Inferior parietal cortex (tissue), 1 donor: ENCODE measurements around the gene PPFIA1.

Experiments
- DNase-seq: peaks from one replicate; pipeline ENCODE4 v3.0.0-alpha.2; 2016; ENCODE audit errors: extremely low spot score

Gene PPFIA1

DNA sequence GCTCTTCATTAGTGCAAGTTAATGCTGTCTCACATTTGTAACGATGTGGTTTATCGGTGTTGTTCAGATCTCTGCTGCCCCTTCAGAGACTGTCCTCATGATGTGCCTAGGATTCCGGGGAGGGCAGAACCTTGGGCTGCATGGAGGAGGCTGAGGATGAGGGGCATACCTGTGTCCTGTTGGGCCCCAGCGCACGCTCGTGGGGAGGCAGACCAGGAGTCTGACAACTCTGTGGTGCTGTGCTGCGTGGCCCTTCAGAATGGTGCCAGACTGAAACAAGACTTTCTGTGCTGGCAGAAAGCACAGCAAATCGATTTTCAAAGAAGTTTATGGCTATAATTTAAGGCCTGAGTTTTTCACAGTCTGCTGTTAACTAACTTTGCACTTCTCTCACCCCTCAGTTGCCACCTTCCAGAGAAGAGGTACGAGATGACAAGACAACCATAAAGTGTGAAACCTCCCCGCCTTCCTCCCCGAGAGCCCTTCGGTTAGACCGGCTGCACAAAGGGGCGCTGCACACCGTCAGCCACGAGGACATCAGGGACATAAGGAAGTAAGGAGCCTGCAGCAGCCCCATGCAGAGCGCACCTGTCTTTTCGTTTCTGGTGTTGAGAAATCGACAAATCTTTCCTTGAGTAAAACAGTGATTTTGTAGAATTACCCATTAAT, 83.5 kb downstream of the PPFIA1 start:
- DNase-seq: no peak

DNA sequence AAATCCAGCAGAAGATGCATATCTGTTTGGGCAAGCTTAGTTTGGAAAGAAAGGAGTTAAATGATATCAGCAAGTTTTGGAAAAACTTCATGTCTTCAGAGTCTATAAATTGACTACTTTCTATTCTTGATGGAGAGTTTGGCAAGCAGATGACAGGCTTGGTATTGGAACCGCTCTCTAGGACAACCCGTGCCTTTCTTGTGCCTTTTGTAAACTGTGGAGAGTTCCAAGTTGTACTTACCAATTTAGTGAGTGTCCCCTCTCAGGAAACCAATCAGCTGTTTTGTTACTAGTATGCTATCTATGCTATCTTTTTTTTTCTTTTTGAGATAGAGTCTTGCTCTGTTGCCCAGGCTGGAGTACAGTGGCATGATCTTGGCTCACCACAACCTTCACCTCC, 84.1 kb downstream of the PPFIA1 start:
- DNase-seq: no peak

DNA sequence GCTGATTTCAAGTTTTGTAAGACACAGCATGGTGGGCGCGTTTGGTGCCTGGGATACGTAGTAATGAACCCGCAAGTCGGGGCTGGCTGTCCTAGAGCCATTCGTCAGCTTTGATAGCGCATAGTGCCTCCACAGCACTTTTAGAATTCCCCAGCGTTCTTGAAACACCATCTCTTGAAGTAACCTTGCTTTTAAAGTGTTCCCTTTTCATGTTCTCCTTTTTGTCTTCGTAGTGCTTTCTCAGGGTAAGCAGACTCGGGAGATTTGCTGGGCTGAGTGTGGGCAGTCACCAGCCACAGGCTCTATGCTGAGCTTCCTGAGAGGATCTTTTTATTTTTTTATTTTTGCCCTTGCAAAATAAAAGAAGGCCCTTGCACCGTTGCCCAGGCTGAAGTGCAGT, 88.3 kb downstream of the PPFIA1 start:
- no peak for DNase-seq

DNA sequence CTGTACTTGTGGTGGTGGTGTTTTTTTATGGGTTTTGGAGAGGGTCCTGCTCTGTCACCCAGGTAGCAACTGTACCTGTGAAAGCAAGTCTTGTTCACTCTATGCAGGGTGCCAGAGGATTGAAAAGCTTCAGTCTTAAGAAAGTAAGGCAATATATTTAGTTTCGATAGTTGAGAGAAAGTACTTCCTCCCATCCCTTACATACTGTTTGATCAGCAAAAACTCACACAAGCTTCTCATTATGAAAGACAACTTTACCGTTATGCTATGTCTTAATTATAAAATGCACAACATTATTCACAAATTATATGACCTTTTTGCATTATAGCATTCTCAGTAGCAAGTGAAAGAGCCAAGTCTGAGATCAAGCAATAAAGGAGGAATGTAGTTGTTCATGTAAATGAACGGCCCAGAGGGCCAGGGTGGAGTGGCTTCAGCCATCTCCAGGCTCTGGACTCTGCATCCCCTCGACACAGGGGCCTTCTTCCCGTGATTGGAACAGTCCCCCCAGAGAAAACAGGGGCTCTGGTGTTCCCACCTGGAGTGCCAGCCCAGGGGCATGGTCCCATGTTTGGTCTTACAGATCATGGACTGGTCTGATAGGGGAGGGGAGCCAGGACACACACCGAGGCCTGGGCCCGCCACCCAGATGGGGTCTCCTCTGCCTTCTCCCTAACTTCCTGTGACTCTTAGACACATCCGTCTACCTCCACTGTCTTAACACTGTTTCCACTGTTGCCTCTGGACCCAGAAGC, 89.1 kb downstream of the PPFIA1 start:
- DNase-seq: no peak

DNA sequence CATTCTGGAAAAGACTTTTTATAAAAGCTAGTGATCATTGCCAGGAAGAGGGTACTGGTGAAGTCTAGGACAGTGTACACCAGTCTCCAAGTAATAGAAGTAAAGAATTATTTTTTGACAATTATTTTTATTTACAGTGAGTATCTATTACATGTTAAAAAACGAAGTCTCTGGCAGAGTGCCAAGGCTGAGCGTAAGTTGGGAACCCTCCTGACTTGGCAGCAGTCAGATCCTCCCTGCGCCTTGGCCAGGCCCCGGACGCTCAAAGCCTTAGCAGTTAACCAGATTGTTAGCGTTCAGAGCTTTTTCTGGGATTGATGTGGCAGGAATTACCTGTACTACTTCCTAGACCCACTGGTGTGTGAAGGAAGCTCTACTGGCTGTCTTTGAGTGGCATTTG, 89.7 kb downstream of the PPFIA1 start:
- no peak for DNase-seq

DNA sequence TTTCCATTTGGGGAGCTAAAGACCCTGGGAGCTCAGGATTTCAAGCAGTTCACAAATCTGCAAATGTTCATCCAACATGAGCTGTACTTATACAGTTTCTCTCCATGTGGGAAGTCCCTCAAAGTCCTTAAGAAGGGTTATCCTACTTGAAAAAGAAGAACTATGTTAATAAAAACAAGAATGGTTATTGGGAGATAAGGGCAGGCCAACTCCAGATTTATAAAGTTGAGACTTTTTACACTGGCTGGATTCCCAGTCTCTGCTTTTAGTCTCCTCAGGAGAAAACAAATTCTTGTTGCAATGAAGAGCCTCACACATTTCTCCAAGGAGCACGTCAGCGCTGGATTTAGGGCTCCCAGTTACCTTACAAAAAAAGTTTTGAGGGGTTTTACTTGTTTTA, 93.7 kb downstream of the PPFIA1 start:
- no peak for DNase-seq

DNA sequence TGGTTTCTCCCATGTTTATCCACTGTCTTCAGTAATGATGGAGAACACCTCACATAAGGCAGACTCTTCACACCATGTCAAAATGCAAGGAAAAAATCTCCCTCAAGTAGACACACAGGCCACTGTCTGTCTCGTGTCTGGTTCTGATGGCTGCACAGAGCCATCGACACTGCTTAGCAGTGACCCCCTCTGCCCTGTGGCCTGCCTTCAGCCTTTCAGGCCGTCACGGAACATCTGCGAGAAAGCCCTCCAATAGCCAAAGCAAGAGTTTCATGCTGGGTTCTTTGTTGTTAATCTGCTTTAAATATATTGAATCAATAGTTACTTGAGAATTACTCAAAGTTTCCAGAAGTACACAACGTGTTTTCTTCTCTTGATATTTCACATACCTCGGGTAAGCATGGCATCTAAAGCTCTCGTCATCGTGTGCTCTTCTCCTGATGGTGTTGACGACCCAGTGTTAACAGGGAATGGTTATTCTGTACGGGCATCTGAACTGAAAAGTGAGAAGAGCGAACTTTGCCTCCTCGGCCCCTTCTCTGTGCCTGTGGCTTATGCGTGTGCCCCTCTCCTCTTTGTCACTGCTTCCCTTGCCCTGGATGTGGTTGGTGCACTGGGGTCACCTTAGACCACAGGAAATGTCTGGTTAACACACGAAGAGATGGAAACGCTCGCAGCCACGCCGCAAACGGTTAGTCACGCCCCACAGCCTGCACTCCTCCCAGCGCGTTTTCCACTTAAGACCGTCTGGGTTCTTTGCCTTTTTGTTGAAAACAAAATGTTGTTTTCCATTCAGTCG, 94.5 kb downstream of the PPFIA1 start:
- DNase-seq: no peak

DNA sequence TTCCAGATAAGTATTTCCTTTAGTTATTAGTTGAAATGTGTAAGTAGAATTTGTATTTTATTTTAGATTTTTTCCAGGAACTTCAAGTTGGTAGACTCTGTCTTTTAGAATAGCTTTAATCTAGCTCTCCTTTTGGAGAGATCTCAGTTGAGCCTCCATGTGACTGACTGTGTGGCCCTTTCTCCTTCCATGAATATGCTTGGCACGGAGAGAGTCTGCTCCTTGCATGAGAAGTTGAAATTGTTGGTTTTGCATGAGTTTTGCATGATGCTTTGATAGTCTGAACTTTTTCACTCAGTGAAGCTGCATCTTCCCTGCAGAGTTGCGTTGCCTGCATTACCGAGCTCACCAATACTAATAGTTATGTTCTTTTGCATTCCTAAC, 95.0 kb downstream of the PPFIA1 start:
- no peak for DNase-seq

DNA sequence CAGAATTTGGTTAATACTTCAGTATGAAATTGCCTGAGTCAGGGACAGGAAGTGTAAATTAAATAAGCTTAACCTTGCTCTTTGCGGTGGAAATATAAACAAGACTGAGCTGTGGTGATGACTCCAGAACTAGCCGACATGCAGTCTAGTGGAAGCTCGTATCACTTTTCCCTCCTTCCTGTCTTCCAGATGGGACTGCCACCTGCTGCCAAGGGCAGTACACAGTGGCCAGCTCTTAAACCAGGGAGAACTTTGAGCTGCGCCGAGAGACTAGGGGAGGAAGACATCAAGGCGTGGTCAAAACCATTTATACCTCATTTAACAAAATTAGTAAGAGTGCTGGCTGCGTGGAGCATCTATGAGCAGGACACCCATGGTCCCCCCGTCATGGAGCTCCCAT, 96.6 kb downstream of the PPFIA1 start:
- DNase-seq: no peak

DNA sequence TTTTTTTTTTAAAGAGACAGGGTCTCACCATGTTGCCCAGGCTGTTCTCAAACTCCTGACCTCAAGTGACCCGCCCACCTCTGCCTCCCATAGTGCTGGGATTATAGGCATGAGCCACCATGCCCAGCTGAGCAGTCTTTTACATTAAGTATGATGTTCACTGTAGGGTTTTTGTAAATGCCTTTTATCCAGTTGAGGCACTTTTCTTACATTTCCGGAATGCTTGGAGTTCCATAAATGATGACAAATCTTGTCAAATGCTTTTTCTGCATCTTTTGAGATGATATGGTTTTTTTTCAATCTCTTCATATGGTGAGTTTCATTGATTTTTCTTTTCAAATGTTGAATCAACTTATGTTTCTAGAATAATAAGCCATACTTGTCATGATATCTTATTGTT, 98.5 kb downstream of the PPFIA1 start:
- DNase-seq: no peak

DNA sequence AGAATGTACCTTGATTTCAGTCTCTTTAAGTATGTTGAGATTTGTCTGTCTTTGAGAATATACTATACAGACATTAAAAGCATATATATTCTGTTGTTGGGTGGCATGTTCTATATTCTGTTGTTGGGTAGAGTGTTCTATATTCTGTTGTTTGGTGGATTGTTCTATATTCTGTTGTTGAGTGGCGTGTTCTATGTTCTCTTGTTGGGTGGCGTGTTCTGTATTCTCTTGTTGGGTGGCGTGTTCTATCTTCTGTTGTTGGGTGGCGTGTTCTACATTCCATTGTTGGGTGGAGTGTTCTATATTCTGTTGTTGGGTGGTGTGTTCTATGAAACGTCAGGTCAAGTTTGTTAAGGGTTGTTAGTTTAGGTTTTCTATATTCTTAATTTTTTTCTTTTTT, 100.8 kb downstream of the PPFIA1 start:
- no peak for DNase-seq

DNA sequence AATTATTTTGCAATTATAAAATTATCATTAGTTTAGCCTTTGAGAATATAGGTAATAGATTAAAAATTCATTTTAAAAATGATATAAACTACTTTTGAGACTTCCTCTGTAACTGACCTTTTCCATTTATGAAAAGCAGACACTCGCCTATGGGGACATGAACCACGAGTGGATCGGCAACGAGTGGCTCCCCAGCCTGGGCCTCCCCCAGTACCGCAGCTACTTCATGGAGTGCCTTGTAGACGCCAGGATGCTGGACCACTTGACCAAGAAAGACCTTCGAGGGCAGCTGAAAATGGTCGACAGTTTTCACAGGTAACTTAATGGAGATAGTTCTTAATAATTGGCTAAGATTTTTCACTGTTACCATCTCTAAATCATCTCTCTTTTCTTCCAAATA, 101.6 kb downstream of the PPFIA1 start:
- DNase-seq: no peak

DNA sequence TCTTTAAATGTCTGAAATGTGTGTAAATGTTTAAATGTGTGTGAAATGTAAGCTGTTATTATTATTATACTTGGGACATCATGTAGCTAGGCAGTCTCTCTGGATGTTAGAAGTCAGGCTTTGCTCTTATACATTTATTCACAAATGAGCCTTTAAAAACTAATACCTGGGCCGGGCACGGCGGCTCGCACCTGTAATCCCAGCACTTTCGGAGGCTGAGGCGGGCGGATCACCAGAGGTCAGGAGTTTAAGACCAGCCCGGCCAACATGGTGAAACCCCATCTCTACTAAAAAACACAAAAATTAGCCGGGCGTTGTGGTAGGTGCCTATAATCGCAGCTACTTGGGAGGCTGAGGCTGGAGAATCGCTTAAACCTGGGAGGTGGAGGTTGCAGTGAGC, 106.1 kb downstream of the PPFIA1 start:
- DNase-seq: no peak

DNA sequence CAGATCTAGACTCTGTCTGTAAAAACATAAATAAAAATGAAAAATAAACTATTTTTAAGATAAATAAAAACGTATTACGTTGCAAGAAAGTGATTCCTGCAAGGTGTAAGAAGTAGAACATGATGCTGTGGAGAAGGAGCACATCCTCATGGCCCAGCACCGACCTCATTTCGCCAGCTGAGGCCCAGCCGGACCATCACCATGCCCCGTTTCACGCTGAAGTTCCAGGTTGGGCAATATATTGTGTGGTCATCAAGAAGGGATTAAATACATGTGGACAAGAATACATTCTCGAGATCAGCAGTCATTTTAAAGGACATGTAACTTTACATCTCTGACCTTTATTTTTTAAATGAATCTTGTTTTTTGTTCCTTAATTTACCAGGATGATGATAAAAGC, 107.2 kb downstream of the PPFIA1 start:
- no peak for DNase-seq

DNA sequence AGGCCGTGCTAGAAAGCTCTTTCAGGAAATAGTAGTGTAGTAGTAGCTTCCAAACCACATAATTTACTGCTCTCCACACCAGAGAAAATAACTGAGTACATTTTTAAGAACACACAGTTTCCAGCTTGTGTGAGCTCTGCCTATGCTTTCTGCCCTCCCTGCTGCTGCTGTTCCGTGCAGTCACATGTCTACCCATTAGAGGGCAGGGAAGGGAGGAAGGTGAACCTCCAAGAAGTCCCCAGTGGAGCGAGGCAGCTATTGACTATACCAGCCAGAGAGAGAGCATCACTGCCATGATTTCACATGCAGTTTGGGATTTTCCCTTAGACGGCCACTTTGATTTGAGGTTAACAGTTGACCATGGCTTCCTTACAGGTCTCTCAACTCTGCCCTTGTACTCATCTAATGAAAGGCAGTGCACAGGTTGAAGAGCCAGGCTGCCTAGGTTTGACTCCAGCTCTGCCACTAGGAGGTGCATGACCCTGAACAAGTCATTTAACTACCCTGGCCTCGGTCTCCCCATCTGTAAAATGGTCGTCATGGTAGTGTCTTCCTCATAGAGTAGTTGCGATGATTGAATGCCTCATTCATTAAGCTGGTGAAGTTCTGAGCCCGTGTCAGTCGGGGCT, 108.1 kb downstream of the PPFIA1 start:
- no peak for DNase-seq

DNA sequence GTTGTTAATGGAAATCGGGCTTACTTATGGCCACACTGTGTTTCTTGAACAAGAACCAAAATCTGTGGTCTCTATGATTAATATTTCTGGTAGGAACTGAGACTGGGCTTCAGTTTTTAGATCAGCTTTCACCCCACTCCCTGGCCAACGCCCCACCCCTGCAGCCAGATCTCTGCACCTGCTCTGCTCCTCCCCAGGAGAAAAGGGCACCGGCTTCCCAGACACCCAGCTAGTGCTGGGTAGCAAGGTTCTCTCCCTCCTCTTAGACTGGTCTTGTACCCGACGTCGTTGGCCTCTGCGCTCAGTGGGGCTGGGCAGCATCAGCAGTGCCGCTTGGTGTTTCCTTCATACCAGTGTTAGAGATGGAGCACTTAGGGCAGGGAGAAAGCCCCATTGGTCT, 110.9 kb downstream of the PPFIA1 start:
- DNase-seq: no peak

DNA sequence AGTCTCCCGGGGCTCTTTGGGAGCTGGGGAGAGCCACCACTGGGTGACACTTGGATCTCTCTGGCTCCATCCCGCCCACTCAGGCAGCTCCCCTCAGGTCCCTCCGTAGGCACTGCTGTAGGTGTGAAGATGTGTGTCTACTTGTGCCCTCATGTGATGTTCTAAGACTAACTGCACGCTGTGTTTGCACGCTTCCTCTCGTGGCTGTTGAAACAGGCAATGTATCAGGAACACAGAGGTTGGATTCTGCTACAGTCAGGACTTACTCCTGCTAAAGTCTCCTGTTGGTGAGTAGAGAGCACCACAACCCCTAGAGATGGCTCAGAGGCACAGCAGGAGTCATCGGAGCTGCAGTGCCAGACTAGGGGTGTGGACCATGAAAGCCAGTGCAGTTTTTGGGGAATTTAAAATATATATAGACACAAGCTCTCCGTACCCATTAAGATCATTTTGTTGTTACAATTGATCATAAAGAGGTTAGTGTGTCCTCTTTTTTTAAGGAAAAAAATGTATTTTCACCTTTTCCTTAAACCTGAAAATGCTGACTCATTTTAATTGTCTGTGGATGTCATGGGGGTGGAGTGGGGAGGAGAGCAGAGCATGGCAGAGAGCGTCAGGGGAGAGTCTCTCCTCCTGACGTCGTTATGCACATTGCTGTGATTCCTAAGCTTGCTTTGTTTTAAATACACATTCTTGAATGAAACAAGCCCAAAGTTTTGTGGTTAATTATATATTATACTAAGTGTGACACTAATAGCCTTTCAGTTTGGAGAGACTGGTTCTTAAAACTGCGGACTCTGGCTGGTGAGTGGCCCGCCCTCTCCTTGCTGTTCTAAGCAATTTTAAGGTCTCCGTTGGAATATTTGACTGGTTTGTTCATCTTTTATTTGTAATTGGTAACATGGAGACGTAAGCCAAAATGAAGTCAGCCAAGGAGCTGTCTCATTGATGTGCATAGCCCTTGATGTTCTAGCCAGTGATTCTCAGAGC, 111.7 kb downstream of the PPFIA1 start:
- peak; percentile 11 for DNase-seq

DNA sequence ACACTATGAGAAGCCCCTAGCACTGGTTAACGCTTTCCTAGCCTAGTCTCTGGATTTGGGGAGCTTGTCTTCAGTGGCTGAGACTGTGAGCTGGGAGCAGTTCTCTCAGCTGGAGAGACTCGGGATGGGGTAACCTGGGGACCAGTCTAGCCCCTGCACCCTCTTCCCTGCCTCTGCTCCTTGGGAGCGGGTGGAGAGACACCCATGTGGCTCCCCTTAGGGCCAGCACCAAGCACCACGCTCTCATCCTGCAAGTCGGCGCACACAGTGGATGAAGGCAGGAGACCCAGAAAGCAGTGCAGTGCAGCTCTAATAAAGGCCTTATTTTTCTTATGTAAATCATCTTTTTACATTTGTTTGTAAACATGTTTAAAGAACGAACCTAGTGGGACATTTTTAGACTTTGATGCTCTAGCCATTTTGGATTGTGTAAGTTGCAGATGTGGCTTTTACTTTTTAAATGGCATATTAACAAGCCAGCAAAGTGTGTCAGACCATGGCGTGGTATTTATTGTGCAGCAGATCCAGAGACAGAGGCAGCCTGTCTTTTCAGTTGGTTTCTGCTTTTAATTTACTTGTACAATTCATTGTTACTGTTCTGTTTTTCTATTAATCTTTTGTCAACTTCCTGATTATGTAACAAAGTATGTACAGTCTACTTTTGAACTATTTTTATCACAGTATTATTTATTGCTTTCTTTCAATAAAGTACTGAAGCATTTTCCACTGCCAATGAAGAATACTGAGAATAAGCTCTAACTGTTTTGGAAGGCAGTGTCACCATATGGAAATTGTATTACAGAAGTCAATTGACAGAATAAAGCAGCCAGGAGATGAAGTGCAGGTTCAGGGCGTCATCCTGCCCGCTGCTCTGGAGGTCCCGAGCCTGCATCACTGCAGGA, 113.4 kb downstream of the PPFIA1 start:
- DNase-seq: peak; percentile 34

DNA sequence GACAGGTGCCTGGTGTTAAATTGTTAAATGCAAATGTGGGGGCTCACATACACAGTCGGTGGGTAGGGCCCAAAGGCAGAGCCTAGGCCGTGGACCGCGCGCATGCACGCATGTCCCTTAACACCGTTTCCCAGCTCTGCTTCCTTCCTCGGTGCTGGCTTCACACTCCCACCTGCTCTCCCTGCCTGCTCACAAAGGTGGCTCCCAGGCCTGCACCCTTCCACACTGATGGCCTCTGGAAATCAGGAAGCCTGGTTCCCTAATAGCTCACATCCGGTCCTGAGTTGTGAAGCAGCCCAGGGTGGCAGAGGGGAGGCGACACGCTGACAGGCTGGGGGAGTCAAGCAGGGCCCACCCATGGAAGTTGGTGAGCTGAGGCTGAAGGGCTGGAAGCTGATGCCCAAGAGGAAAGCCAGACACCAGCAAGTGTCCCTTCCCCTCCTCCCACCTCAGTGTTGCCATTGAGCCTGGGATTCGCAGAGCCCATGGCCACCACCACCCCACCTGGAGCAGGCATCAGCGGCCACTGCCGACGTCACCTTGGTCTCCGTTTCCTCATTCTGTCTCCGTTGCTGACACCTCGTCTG, 114.2 kb downstream of the PPFIA1 start:
- DNase-seq: no peak

DNA sequence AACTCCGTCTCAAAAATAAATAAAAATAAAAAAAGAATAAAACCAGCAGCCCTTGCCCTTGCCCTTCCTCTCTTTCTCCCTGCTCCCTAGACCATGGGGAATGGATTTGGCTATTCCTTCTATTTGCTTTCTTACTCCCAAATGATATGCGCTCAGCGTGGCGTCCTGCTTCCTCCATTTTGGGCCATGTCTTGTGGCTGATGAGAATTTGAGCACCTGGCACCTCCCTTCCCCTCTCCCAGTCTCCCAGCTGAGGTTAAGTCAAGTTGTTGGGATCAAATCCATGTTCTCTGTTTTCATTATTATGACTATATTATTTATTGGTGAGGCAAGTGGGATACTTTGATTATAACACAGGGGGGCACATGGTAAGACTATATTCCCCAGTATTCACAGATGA, 117.1 kb downstream of the PPFIA1 start:
- no peak for DNase-seq
